NK-92 (cell line): Measurements from ENCODE around the gene SLC40A1.

Experiments
- DNase-seq: peaks from one replicate; lab custom pipeline; 2025; ENCODE audit not compliant: unreplicated experiment; lab: John Stamatoyannopoulos, UW

SLC40A1 gene

GRCh38 chr2:189516546-189516945 lies 64.0 kb downstream of the SLC40A1 start:
- DNase-seq: no peak

- DNase-seq: no peak
These were observed 65.3 kb downstream of the SLC40A1 start for GRCh38 chr2:189515264-189515663.

DNA sequence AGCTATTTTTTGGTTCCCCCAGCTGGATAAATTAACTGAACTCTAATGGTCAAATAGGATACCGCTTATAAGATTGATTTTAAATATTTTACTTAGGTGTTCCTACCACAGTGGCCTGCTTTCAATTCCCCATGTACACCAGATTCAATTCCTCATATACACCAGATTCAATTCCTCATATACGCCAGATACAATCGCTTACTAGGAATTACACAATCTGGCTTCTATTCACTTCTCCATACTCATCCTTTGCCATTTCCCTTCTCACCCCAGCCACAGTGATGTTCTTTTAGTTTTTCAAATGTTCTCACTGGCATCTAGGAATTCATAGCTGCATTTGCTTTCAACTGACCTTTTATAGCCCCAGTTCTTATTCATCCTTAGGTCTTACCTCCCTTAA lies 66.5 kb downstream of the SLC40A1 start:
- no peak for DNase-seq

GRCh38 chr2:189512879-189513278 lies 67.7 kb downstream of the SLC40A1 start:
- no peak for DNase-seq

GRCh38 chr2:189511960-189512319 lies 68.6 kb downstream of the SLC40A1 start:
- no peak for DNase-seq

DNA sequence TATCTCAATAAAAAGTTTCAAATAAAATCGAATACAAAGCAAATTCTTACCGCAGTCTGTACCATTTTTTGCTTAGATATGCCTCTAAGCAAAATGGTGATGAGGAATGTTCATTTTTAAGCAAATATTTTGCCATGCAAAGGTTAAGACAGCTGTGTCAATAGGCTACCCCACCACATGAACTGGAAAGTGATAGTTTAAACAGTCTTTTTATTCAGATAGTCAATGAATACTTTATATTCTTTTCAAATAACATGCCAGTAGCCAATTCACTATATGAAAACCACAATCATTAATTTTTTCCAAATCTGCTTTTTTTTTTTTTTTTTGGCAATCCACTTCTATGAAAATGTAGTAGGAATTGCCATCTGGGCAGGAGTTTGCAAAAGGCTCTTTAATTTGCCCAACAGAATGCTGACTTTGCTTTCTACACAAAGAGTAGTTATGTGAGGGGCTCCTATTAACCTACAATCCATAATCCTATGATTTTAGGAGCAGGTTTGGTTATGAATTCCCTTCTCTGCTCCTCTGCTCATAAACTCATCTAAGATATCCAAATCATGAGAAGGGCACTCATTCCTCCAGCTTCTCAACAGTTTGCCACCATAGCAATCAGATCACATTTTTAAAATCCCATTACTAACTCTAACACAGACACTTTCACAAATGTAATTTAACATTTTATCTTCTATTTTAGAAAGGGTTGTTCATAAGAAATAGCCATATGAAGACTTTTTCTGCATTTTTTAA lies 69.2 kb downstream of the SLC40A1 start:
- no peak for DNase-seq
